GM23338 (cell line): ENCODE results near the gene DUS3L. TPM values are rescaled to one million over a fixed set of nuclear protein-coding genes. Genes with fewer than 3 reads are reported as not detected.

ENCODE experiments used
- ATAC-seq: fragments of 200-7000 bp; cut with Tn5 transposase; 3 replicates; pipeline ENCODE4 v1.9.1; 2020
- DNase-seq: peaks from one replicate; pipeline ENCODE4 v3.0.0-alpha.2; 2015; ENCODE audit warnings: low spot score
- H2AFZ ChIP-seq: fragments of 200-600 bp; sonication (generic); 2 replicates; pipeline ENCODE4 v1.8.0; 2016; ENCODE audit warnings: antibody characterized with exemption, mild to moderate bottlenecking, moderate library complexity
- H3F3A ChIP-seq: fragments of 200-600 bp; sonication (generic); replicated peaks from 2 replicates; pipeline ENCODE4 v1.8.0; 2017; ENCODE audit warnings: antibody characterized with exemption, mixed run types, low read depth
- H3K27ac ChIP-seq: fragments of 200-600 bp; sonication (generic); 2 replicates; pipeline ENCODE4 v1.6.1; 2016; ENCODE audit warnings: low read depth
- H3K27me3 ChIP-seq: fragments of 200-600 bp; sonication (generic); 2 replicates; pipeline ENCODE4 v1.8.0; 2016; ENCODE audit warnings: mild to moderate bottlenecking, mixed run types, moderate library complexity; ENCODE audit not compliant: insufficient read depth
- H3K36me3 ChIP-seq: fragments of 200-600 bp; sonication (generic); 2 replicates; pipeline ENCODE4 v1.8.0; 2016; ENCODE audit warnings: mild to moderate bottlenecking; ENCODE audit not compliant: insufficient read depth
- H3K4me1 ChIP-seq: fragments of 200-600 bp; sonication (generic); 2 replicates; pipeline ENCODE4 v1.8.0; 2016; ENCODE audit warnings: mild to moderate bottlenecking, moderate library complexity; ENCODE audit not compliant: insufficient read depth
- H3K4me2 ChIP-seq: fragments of 200-600 bp; sonication (generic); 2 replicates; pipeline ENCODE4 v1.7.1; 2017; ENCODE audit warnings: mixed run types
- H3K4me3 ChIP-seq: fragments of 200-600 bp; sonication (generic); 2 replicates; pipeline ENCODE4 v1.6.1; 2016; ENCODE audit warnings: mixed run types
- H3K79me2 ChIP-seq: fragments of 200-600 bp; sonication (generic); replicated peaks from 2 replicates; pipeline ENCODE4 v1.8.0; 2017; ENCODE audit warnings: mild to moderate bottlenecking; ENCODE audit not compliant: insufficient read depth
- H3K9me2 ChIP-seq: fragments of 200-600 bp; sonication (generic); 2 replicates; pipeline ENCODE4 v1.8.0; 2017; ENCODE audit not compliant: insufficient read depth
- H4K20me1 ChIP-seq: fragments of 200-600 bp; sonication (generic); replicated peaks from 2 replicates; pipeline ENCODE4 v1.8.0; 2017; ENCODE audit warnings: mild to moderate bottlenecking; ENCODE audit not compliant: insufficient read depth
- H3K27ac Mint-ChIP-seq: 2 replicates; pipeline ENCODE4 v1.8.0; 2020; ENCODE audit warnings: inconsistent platforms, mild to moderate bottlenecking, moderate library complexity, mixed read lengths
- H3K27me3 Mint-ChIP-seq: 3 replicates; pipeline ENCODE4 v1.8.0; 2022; ENCODE audit warnings: low read depth, mild to moderate bottlenecking, moderate library complexity, mixed read lengths, inconsistent platforms; ENCODE audit not compliant: insufficient read depth, poor library complexity
- H3K36me3 Mint-ChIP-seq: 3 replicates; pipeline ENCODE4 v1.8.0; 2021; ENCODE audit warnings: low read depth, mild to moderate bottlenecking, inconsistent platforms, moderate library complexity, mixed read lengths
- H3K4me1 Mint-ChIP-seq: 3 replicates; pipeline ENCODE4 v1.8.0; 2020; ENCODE audit warnings: mild to moderate bottlenecking, inconsistent platforms, mixed read lengths
- H3K4me3 Mint-ChIP-seq: 3 replicates; pipeline ENCODE4 v1.8.0; 2021; ENCODE audit warnings: moderate library complexity, mild to moderate bottlenecking, inconsistent platforms, mixed read lengths
- H3K9me3 Mint-ChIP-seq: 3 replicates; pipeline ENCODE4 v1.8.0; 2020; ENCODE audit warnings: moderate library complexity, mild to moderate bottlenecking, inconsistent platforms, mixed read lengths
- CREB1 ChIP-seq: fragments of 250-450 bp; sonication (Bioruptor Pico); IDR thresholded peaks from 2 replicates; pipeline ENCODE4 v1.5.0; 2020; ENCODE audit warnings: low read depth, mild to moderate bottlenecking, moderate library complexity
- EZH2phosphoT487 ChIP-seq: fragments of 200-600 bp; sonication (generic); IDR thresholded peaks from one replicate; pipeline ENCODE4 v1.8.1; 2018; ENCODE audit warnings: antibody characterized with exemption; ENCODE audit not compliant: unreplicated experiment
- JUNB ChIP-seq: IDR thresholded peaks from one replicate; pipeline ENCODE4 v1.6.1; 2016; ENCODE audit warnings: antibody characterized with exemption; ENCODE audit not compliant: unreplicated experiment
- POLR2AphosphoS5 ChIP-seq: IDR thresholded peaks from 2 replicates; pipeline ENCODE4 v1.6.1; 2016; ENCODE audit warnings: antibody characterized with exemption, low read depth
- STAT1 ChIP-seq: IDR thresholded peaks from one replicate; pipeline ENCODE4 v1.6.1; 2016; ENCODE audit warnings: antibody characterized with exemption; ENCODE audit not compliant: unreplicated experiment
- ZNF114 ChIP-seq: fragments of 250-450 bp; sonication (Bioruptor Pico); IDR thresholded peaks from 2 replicates; pipeline ENCODE4 v1.5.0; 2020; ENCODE audit warnings: mild to moderate bottlenecking, moderate library complexity
- ZNF331 ChIP-seq: fragments of 250-450 bp; sonication (Bioruptor Pico); IDR thresholded peaks from 2 replicates; pipeline ENCODE4 v1.5.0; 2020; ENCODE audit warnings: low read depth, mild to moderate bottlenecking, moderate library complexity
- ZNF462 ChIP-seq: fragments of 250-450 bp; sonication (Bioruptor Pico); IDR thresholded peaks from 2 replicates; pipeline ENCODE4 v1.5.0; 2020; ENCODE audit warnings: mild to moderate bottlenecking, moderate library complexity
- polyA plus RNA-seq: library from polyadenylated mRNA; unstranded; fragments of >200 nt; fragmentation: Nextera tagmentation; extraction: Ambion mirVana; gene quantifications from 2 replicates; pipeline ENCODE4 v1.2.1, GENCODE V29; 2016
- total RNA-seq: library from RNA; depleted of rRNA; stranded (reverse); fragments of >200 nt; shearing (Covaris generic); gene quantifications from 2 replicates; pipeline ENCODE4 v1.2.3, GENCODE V29; 2014
- TF ChIP-seq, protein P1 (sequence below): IDR thresholded peaks from 2 replicates; pipeline ENCODE4 v1.6.1; 2016; ENCODE audit warnings: antibody characterized with exemption
- TF ChIP-seq, protein P2 (sequence below), 2 experiments: fragments of 200-600 bp in 1 of 2; sonication (generic) in 1 of 2; conservative IDR thresholded peaks; 2 replicates each; pipeline versions ENCODE4 v1.5.1 to v1.6.1; 2016 to 2017; ENCODE audit warnings: antibody characterized with exemption in 2 of 2, low read depth in 2 of 2, mild to moderate bottlenecking in 2 of 2, moderate library complexity in 1 of 2

DUS3L gene
- total and polyA plus RNA-seq, 2 experiments from 2014 or later = 26.2 to 53.0 TPM

DNA sequence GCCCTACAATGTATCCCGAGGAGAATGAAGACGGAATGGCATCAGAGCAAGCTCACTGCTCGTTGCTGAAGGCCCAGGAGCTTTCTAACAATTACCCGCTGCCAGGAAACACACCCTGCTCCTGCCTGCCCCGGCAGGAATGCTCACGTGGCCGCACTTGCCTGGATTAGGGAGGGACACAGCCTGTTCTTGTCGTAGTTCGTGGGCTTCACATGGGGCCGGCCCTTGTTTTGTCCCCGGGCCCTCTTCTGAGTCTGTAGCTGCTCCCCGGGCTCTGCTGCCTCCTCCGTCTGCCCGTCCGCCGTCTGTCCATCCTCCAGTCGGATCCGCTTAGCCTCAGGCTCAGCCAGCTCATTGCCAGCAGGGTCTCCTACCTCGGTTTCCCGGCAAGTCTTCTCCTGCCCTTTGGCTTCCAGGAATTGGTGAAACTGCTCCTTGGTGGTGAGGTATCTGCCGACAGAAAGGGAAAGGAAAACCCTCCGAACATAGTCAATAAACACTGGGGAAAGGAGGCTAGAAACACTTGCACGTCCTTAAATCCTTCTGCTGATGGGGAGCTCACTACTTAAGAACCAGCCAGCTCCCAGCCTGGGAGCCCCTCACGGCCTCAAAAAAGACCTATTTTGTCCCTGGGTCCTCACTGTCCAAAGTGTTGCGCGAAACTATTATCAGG is 941 bp downstream of the DUS3L start:
- H3K36me3 ChIP-seq = peaks cover 5% of the 10 kb centered on the region; the same call in 1 of the 2 replicates
- no peaks in the 10 kb centered on the region for H3K79me2 ChIP-seq
- DNase-seq = no peak
- H3K4me1 ChIP-seq = no peaks in the 10 kb centered on the region
- Mint-ChIP-seq H3K36me3 (peaks cover 41% of the 10 kb centered on the region), H3K9me3 (no peaks in the 10 kb centered on the region; the same call in 1 of the 3 replicates), H3K27ac (peak overlapping the region; percentile 85; the same call in 1 of the 2 replicates), H3K4me1 (peaks cover 5% of the 10 kb centered on the region), H3K4me3 (peak overlapping the region; percentile 99), H3K27me3 (peaks cover 19% of the 10 kb centered on the region)
- no peaks in the 10 kb centered on the region for H3K9me2 ChIP-seq
- peak overlapping the region; percentile 79 for H3K4me2 ChIP-seq
- no peak for ATAC-seq
- H3K4me3 ChIP-seq = peak overlapping the region; percentile 74
- TF ChIP-seq EZH2phosphoT487 (no peak), ZNF114 (CRISPR knock-in tag) (0 out of 2 replicates have a peak, but pooled peaks have one; percentile 16)
- TF ChIP-seq, protein P1, sequence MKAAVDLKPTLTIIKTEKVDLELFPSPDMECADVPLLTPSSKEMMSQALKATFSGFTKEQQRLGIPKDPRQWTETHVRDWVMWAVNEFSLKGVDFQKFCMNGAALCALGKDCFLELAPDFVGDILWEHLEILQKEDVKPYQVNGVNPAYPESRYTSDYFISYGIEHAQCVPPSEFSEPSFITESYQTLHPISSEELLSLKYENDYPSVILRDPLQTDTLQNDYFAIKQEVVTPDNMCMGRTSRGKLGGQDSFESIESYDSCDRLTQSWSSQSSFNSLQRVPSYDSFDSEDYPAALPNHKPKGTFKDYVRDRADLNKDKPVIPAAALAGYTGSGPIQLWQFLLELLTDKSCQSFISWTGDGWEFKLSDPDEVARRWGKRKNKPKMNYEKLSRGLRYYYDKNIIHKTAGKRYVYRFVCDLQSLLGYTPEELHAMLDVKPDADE = no peak
- H3F3A ChIP-seq = no peaks in the 10 kb centered on the region
- H4K20me1 ChIP-seq = no peaks in the 10 kb centered on the region; the same call in 1 of the 2 replicates
- H3K27me3 ChIP-seq = no peaks in the 10 kb centered on the region
- H2AFZ ChIP-seq = no peak overlapping the region
- no peak overlapping the region for H3K27ac ChIP-seq

DNA sequence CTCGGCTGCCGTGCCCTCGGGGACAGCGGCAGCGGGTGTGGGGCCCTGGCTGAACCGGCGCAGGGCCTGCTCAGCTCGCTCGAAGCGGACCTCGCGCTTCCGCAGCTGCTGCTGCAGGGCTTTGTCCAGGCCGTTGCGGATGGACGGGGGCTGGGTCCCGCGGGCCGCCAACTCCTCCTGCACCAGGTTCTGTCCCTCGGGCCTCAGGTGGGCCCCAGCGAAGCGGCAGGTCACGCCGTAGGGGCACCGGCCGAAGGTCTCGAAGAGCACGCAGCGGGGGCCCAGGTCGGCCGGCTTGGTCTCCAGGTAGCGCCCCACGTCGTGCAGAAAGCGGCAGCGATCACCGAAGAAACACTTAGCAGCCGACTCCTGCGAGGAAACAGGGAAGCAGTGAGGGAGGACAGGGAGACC is 1.6 kb downstream of the DUS3L start:
- peaks cover 2% of the 10 kb centered on the region; the same call in 1 of the 2 replicates for H4K20me1 ChIP-seq
- Mint-ChIP-seq H3K4me1 (peaks cover 5% of the 10 kb centered on the region), H3K4me3 (peak overlapping the region; percentile 99), H3K27me3 (peaks cover 19% of the 10 kb centered on the region), H3K36me3 (peaks cover 41% of the 10 kb centered on the region), H3K9me3 (no peaks in the 10 kb centered on the region; the same call in 1 of the 3 replicates), H3K27ac (no peak overlapping the region)
- ATAC-seq (no peak), DNase-seq (no peak)
- H3F3A ChIP-seq = no peaks in the 10 kb centered on the region
- no peaks in the 10 kb centered on the region for H3K27me3 ChIP-seq
- H3K9me2 ChIP-seq = no peaks in the 10 kb centered on the region
- no peaks in the 10 kb centered on the region for H3K79me2 ChIP-seq
- H3K4me2 ChIP-seq = no peak overlapping the region
- no peaks in the 10 kb centered on the region for H3K4me1 ChIP-seq
- H3K4me3 ChIP-seq = no peak overlapping the region
- no peak overlapping the region for H3K27ac ChIP-seq
- H2AFZ ChIP-seq = no peak overlapping the region
- peaks cover 5% of the 10 kb centered on the region; the same call in 1 of the 2 replicates for H3K36me3 ChIP-seq
- no peak for TF ChIP-seq ZNF462 (CRISPR knock-in tag)
- TF ChIP-seq, protein P2, sequence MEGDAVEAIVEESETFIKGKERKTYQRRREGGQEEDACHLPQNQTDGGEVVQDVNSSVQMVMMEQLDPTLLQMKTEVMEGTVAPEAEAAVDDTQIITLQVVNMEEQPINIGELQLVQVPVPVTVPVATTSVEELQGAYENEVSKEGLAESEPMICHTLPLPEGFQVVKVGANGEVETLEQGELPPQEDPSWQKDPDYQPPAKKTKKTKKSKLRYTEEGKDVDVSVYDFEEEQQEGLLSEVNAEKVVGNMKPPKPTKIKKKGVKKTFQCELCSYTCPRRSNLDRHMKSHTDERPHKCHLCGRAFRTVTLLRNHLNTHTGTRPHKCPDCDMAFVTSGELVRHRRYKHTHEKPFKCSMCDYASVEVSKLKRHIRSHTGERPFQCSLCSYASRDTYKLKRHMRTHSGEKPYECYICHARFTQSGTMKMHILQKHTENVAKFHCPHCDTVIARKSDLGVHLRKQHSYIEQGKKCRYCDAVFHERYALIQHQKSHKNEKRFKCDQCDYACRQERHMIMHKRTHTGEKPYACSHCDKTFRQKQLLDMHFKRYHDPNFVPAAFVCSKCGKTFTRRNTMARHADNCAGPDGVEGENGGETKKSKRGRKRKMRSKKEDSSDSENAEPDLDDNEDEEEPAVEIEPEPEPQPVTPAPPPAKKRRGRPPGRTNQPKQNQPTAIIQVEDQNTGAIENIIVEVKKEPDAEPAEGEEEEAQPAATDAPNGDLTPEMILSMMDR (conservative IDR thresholded peaks at IDR 0.05; ENCODE audit: low read depth in 2 of 2) = no peak
- TF ChIP-seq EZH2phosphoT487 = no peak
- no peak for TF ChIP-seq CREB1 (CRISPR knock-in tag)
- no peak for TF ChIP-seq POLR2AphosphoS5
- no peak for TF ChIP-seq ZNF331 (CRISPR knock-in tag)
- TF ChIP-seq STAT1 = no peak
- no peak for TF ChIP-seq ZNF114 (CRISPR knock-in tag)
- TF ChIP-seq JUNB = no peak
- TF ChIP-seq, protein P1 = no peak
